Stimulated activated CD4-positive, alpha-beta T cell treated with anti-CD3 and anti-CD28 coated beads, Interleukin-2, amount 100 ng/mL, for 24 hours (primary cell): ENCODE data around the gene CNR2.

ENCODE experiments used
- DNase-seq, 2 donors: peaks; one replicate each; pipeline ENCODE4 v3.0.0-alpha.2; 2020

CNR2 gene

GRCh38 chr1:23913212-23913880 is at the start of gene CNR2:
Gene CNR2 (minus strand): TSS chr1:23913362. CDS start chr1:23875617, 37,745 bp downstream.
- DNase-seq: no peak

GRCh38 chr1:23960291-23961020 is 47.3 kb upstream of the CNR2 start:
- DNase-seq: no peak

GRCh38 chr1:23959461-23960290 is 46.5 kb upstream of the CNR2 start, which contains the start of gene PNRC2:
Gene PNRC2 (plus strand): TSS chr1:23959828. CDS start chr1:23961458, 1,630 bp downstream.
- peak; percentile 96 for DNase-seq

GRCh38 chr1:23958810-23959460 is 45.8 kb upstream of the CNR2 start:
- DNase-seq: peak; percentile 90 to 93

GRCh38 chr1:23958040-23958809 is 45.1 kb upstream of the CNR2 start:
- DNase-seq: peak in 1 of 2 donors; percentile 17

GRCh38 chr1:23957096-23957495 is 43.9 kb upstream of the CNR2 start:
- no peak for DNase-seq

- no peak for DNase-seq
These were observed 39.9 kb upstream of the CNR2 start for GRCh38 chr1:23953020-23953419.

- DNase-seq: no peak
These were observed 34.2 kb upstream of the CNR2 start for GRCh38 chr1:23947366-23947765.

GRCh38 chr1:23936481-23937176 is 23.5 kb upstream of the CNR2 start:
- DNase-seq: no peak

- DNase-seq: no peak
These were observed 18.3 kb upstream of the CNR2 start for GRCh38 chr1:23931491-23931880.

GRCh38 chr1:23930861-23931490 is 17.8 kb upstream of the CNR2 start:
- DNase-seq: no peak

- no peak for DNase-seq
These were observed 17.1 kb upstream of the CNR2 start for GRCh38 chr1:23930270-23930669.

- DNase-seq: no peak
These were observed 15.6 kb upstream of the CNR2 start for GRCh38 chr1:23928789-23929188.

GRCh38 chr1:23927097-23927496 is 13.9 kb upstream of the CNR2 start:
- DNase-seq: no peak

- no peak for DNase-seq
These were observed 12.1 kb upstream of the CNR2 start for GRCh38 chr1:23925279-23925678.

GRCh38 chr1:23924601-23925000 is 11.4 kb upstream of the CNR2 start:
- no peak for DNase-seq

GRCh38 chr1:23923592-23924499 is 10.7 kb upstream of the CNR2 start:
- no peak for DNase-seq

- DNase-seq: no peak
These were observed 9.3 kb upstream of the CNR2 start for GRCh38 chr1:23922321-23922943.
